ENCODE data around the gene CHORDC1.
"Not testable (repeated sequence)": the region's sequence is repeated elsewhere in the genome, so short reads cannot be mapped to it uniquely, and the experiment has no call there.

The CHORDC1 gene

DNA sequence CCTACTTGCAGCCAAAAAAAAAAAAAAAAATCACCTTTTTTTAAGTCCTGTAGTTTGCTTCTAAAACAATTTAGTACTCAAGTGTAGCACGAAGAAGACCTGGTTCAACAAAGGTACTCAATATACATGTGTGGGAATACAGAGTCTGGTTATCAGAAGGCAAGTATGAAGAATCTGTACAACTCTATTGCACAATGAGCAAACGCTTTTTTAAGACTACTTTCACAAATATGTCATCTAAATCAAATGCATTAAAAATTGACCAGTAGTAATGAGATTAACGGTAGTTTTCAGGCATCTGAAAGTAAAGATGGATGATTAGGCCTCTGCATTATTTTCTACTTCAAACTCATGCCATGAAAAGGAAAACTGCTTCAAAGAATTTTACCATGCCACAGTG lies 9.5 kb downstream of the CHORDC1 start:
- DNase-seq: no peak

GRCh38 chr11:90208857-90209256 lies 14.0 kb downstream of the CHORDC1 start:
- DNase-seq: no peak

- not testable (repeated sequence) for DNase-seq
Observed at GRCh38 chr11:90207992-90208391, 14.9 kb downstream of the CHORDC1 start.

DNA sequence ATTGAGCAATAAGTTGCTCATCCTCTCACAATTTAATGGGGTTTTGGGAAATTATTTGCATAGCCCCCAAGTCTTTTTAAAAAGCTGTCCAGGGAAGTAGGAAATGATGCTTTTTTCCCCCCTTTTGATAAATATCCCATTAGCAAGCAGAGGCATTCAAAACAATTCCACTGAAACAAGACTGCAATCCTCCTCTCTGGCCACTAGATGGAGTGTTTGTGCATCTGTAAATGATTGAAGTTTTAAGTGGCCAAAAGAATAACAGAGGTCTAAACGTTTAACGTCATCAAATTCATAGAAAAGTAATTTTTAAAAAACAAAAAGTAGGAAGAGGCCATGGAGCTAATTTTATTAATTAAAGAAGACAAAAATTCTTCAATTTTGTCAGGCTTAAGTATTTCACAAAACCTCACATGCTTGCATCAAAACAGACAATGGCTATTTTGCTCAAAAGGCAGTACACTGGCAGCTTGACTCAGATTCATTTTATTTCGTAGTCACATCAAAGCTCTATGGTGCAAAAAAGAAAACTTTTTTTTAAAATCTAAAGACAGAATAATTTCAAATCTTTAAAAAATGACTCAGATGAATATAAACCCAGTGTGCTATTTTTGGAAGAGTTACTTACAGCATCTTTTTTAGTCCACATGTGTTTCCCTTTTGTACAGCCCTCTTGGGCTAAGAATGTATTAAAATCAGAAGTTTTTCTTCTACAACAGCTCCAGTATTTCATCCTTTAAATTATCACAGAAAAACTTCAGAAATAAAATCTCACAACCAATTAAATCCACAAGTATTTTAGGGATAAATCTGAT lies 17.8 kb downstream of the CHORDC1 start:
- no peak for DNase-seq

GRCh38 chr11:90204407-90204806 lies 18.4 kb downstream of the CHORDC1 start:
- DNase-seq: no peak

DNA sequence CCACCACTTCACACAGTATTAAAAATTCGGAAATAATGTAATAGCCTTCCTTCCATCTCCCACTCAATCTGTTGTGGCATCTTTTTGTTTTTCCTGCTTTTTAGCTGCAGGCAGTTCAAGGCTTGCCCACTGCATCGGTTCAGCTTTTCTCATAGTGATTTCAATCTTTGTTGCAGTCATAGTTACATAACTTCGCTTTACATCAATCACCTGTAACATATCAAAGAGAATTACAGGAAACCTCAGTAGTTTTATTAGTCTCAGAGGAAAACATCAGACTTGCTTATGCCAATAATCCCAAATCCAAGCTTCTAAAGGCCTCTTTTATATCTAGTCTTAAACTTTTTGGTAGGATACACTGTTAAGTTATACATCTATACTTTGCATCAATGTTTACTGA lies 20.5 kb downstream of the CHORDC1 start:
- DNase-seq: no peak

DNA sequence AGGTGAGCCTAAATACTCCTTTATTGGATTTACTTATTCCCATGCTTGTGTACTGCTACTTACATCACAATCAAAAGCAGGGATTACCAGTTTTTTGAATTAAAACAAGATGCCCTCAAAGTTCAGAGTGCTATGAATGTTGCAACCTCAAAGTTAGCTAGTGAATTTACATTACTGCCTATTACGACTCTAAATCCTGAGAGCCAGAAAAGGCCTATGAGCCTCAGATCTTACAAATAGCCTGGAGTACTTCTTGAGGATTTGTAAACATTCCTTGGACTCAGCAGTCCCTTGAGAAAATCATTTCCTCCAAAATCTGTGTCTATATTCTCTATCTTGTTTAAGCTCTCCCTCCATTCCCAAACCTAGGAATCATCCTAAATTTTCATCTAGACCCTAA lies 25.5 kb downstream of the CHORDC1 start:
- no peak for DNase-seq

DNA sequence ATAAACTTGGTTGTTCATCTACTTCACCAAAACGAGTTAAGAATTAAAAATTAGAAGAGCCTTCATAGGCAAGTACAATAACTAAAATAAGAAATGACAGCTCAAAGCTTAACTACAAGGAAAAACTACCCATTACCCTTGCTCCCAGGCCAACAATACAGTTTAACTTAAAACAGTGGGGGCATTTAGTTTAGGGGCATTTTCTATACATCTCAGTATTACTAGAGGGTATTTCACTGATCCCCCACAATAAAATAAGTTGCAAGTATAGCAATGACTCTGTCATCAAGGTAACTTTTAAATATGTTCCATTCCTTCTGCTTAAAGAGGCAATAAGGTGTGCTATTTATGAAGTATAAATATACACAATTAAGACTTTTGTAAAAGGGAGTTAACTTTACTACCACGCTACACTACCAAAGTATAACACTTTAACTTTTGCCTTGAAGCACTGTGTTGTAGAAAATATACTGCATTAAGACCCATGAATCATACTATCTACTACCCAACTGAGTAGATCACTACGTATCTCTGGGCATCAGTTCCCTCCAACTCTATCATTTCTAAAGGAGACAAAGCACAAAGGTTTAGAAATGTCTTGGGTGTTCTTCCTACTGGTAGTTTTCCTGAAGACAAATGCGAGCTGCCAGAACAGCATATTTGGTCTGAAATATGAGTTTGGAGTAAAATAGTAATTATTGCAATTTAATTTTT lies 29.8 kb downstream of the CHORDC1 start:
- no peak for DNase-seq

- no peak for DNase-seq
Observed at GRCh38 chr11:90189011-90189410, 33.8 kb downstream of the CHORDC1 start.

DNA sequence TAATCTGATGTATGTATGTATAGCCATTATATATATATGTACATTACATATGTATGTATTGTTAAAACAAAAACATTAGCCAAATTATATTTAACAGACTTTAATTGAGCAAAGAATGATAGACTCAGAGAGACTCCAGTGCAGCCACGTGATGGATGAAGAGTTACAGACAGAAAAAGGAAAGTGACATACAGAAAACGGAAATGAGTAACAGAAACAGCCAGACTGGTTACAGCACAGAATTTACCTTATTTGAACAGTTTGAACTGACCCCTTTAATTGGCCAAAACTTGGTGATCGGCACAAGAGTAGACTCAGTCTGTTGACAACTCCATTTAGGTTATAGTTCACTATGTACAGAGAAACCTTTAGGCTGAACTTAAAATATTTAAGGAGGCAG lies 35.0 kb downstream of the CHORDC1 start:
- DNase-seq: no peak

GRCh38 chr11:90179923-90180322 lies 42.9 kb downstream of the CHORDC1 start:
- no peak for DNase-seq

GRCh38 chr11:90178751-90179150 lies 44.1 kb downstream of the CHORDC1 start:
- no peak for DNase-seq

DNA sequence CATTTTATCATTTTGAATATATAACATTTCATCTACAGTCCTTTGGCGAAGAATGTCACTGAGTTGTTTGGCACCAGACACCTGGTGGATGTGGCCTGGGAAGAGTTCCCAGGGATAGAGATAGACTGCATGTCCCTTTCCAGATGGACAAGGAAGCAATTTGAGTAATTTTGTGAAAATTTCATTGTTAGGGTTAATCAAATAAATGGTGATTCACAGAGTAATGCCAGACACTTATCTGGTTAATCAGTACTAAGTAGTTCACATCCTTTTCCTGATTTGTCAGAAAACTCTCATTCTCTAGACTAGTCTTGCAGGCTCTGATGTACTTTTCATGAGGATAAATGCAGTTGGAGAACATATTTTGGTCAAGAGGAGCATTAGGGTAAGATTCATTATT lies 46.8 kb downstream of the CHORDC1 start:
- DNase-seq: no peak

GRCh38 chr11:90171359-90171758 lies 51.5 kb downstream of the CHORDC1 start:
- DNase-seq: no peak

DNA sequence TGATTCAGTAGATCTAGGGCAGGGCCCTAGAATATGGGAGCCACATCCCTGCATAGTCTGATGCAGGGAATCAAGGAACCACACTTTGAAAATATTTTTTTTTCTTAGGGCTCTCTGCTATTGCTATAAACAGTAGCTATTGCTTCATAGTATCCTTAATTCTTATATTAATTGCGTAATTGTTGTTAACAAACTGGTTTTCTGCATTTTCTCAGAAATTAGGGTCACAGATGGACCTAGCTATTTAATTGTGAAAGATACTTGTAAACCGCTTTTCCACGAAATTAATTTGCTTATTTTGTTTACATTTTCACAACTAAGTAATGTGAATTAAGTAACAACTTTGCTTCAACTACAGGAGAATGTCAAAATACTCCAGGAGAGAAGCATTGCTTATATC lies 54.3 kb downstream of the CHORDC1 start:
- DNase-seq: no peak

DNA sequence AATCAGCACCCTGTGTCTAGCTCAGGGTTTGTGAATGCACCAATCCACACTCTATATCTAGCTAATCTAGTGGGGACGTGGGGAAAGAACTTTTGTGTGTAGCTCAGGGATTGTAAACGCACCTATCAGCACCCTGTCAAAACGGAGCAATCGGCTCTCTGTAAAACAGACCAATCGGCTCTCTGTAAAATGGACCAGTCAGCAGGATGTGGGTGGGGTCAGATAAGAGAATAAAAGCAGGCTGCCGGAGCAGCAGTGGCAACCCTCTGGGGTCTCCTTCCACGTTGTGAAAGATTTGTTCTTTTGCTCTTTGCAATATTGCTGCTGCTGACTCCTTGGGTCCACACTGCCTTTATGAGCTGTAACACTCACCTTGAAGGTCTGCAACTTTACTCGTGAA lies 55.1 kb downstream of the CHORDC1 start:
- not testable (repeated sequence) for DNase-seq

GRCh38 chr11:90166982-90167573 lies 55.8 kb downstream of the CHORDC1 start:
- not testable (repeated sequence) for DNase-seq
